ENCODE results near the gene SPO11.

Gene SPO11

GRCh38 chr20:57287007-57287880, 42.4 kb upstream of the SPO11 start:
- no peak overlapping the region for H3K4me3 ChIP-seq (ENCODE audit: low read length)
- H2BK120ac ChIP-seq (ENCODE audit: low read depth, low read length) = no peak overlapping the region
- H3K56ac ChIP-seq (ENCODE audit: low read length) = no peak overlapping the region
- H2BK15ac ChIP-seq (replicated peaks; ENCODE audit: low read depth) = no peak overlapping the region
- H4K5ac ChIP-seq (ENCODE audit: low read length) = no peak overlapping the region
- no peaks in the 10 kb centered on the region for H3K79me2 ChIP-seq (ENCODE audit: control insufficient read depth, insufficient read depth, low read length)
- no peaks in the 10 kb centered on the region for H3K27me3 ChIP-seq (ENCODE audit: insufficient read depth, low read length, poor library complexity)
- H3K27ac ChIP-seq (ENCODE audit: low read depth, low read length) = no peak overlapping the region
- H3K4me1 ChIP-seq (ENCODE audit: control insufficient read depth, low read depth, low read length) = no peaks in the 10 kb centered on the region
- H4K8ac ChIP-seq (ENCODE audit: low read depth, low read length) = no peak overlapping the region
- H2AK5ac ChIP-seq (ENCODE audit: low read length) = no peak overlapping the region
- H3K18ac ChIP-seq (ENCODE audit: low read length) = no peak overlapping the region
- no peaks in the 10 kb centered on the region for H3K36me3 ChIP-seq (ENCODE audit: control insufficient read depth, insufficient read depth, low read length)
- H3K79me1 ChIP-seq (ENCODE audit: low read length) = no peaks in the 10 kb centered on the region
- H3K9ac ChIP-seq (ENCODE audit: low read length) = no peak overlapping the region
- WGBS (ENCODE audit: extremely low coverage, insufficient coverage, low lambda C conversion rate) = no CpG with 5 or more reads among the region's 14 CpGs
- H3K23ac ChIP-seq (ENCODE audit: low read length) = no peak overlapping the region
- H3K4ac ChIP-seq (ENCODE audit: low read depth, low read length) = no peak overlapping the region
- H3K4me2 ChIP-seq (ENCODE audit: low read length) = no peak overlapping the region
- no peak overlapping the region for H2BK5ac ChIP-seq (ENCODE audit: low read length)
- DNase-seq = no peak

GRCh38 chr20:57287901-57288300, 41.7 kb upstream of the SPO11 start:
- DNase-seq = no peak
- Histone ChIP-seq H3K9ac (ENCODE audit: low read length) (no peak overlapping the region), H3K79me1 (ENCODE audit: low read length) (no peaks in the 10 kb centered on the region), H3K27me3 (ENCODE audit: insufficient read depth, low read length, poor library complexity) (no peaks in the 10 kb centered on the region), H2BK15ac (replicated peaks; ENCODE audit: low read depth) (no peak overlapping the region), H3K4me2 (ENCODE audit: low read length) (no peak overlapping the region), H2BK5ac (ENCODE audit: low read length) (no peak overlapping the region), H4K8ac (ENCODE audit: low read depth, low read length) (no peak overlapping the region), H2BK120ac (ENCODE audit: low read depth, low read length) (no peak overlapping the region), H3K79me2 (ENCODE audit: control insufficient read depth, insufficient read depth, low read length) (no peaks in the 10 kb centered on the region), H2AK5ac (ENCODE audit: low read length) (no peak overlapping the region), H3K18ac (ENCODE audit: low read length) (no peak overlapping the region), H3K4me3 (ENCODE audit: low read length) (no peak overlapping the region), H3K4me1 (ENCODE audit: control insufficient read depth, low read depth, low read length) (no peaks in the 10 kb centered on the region), H3K36me3 (ENCODE audit: control insufficient read depth, insufficient read depth, low read length) (no peaks in the 10 kb centered on the region), H3K27ac (ENCODE audit: low read depth, low read length) (no peak overlapping the region), H4K5ac (ENCODE audit: low read length) (no peak overlapping the region), H3K56ac (ENCODE audit: low read length) (no peak overlapping the region), H3K4ac (ENCODE audit: low read depth, low read length) (no peak overlapping the region), H3K23ac (ENCODE audit: low read length) (no peak overlapping the region)
- no CpG with 5 or more reads among the region's 6 CpGs for WGBS (ENCODE audit: extremely low coverage, insufficient coverage, low lambda C conversion rate)

- Histone ChIP-seq H2AK5ac (ENCODE audit: low read length) (no peak overlapping the region), H3K79me2 (ENCODE audit: control insufficient read depth, insufficient read depth, low read length) (no peaks in the 10 kb centered on the region), H3K27ac (ENCODE audit: low read depth, low read length) (no peak overlapping the region), H2BK15ac (replicated peaks; ENCODE audit: low read depth) (no peak overlapping the region), H2BK120ac (ENCODE audit: low read depth, low read length) (no peak overlapping the region), H2BK5ac (ENCODE audit: low read length) (no peak overlapping the region), H3K4me1 (ENCODE audit: control insufficient read depth, low read depth, low read length) (no peaks in the 10 kb centered on the region), H4K5ac (ENCODE audit: low read length) (no peak overlapping the region), H3K36me3 (ENCODE audit: control insufficient read depth, insufficient read depth, low read length) (no peaks in the 10 kb centered on the region), H3K4ac (ENCODE audit: low read depth, low read length) (no peak overlapping the region), H3K4me3 (ENCODE audit: low read length) (no peak overlapping the region), H3K4me2 (ENCODE audit: low read length) (no peak overlapping the region), H3K18ac (ENCODE audit: low read length) (no peak overlapping the region), H3K56ac (ENCODE audit: low read length) (no peak overlapping the region), H4K8ac (ENCODE audit: low read depth, low read length) (no peak overlapping the region), H3K79me1 (ENCODE audit: low read length) (no peaks in the 10 kb centered on the region), H3K27me3 (ENCODE audit: insufficient read depth, low read length, poor library complexity) (no peaks in the 10 kb centered on the region), H3K23ac (ENCODE audit: low read length) (no peak overlapping the region), H3K9ac (ENCODE audit: low read length) (no peak overlapping the region)
- no CpG with 5 or more reads among the region's 16 CpGs for WGBS (ENCODE audit: extremely low coverage, insufficient coverage, low lambda C conversion rate)
- DNase-seq = no peak
Observed at GRCh38 chr20:57288651-57289277, 40.8 kb upstream of the SPO11 start.

DNA sequence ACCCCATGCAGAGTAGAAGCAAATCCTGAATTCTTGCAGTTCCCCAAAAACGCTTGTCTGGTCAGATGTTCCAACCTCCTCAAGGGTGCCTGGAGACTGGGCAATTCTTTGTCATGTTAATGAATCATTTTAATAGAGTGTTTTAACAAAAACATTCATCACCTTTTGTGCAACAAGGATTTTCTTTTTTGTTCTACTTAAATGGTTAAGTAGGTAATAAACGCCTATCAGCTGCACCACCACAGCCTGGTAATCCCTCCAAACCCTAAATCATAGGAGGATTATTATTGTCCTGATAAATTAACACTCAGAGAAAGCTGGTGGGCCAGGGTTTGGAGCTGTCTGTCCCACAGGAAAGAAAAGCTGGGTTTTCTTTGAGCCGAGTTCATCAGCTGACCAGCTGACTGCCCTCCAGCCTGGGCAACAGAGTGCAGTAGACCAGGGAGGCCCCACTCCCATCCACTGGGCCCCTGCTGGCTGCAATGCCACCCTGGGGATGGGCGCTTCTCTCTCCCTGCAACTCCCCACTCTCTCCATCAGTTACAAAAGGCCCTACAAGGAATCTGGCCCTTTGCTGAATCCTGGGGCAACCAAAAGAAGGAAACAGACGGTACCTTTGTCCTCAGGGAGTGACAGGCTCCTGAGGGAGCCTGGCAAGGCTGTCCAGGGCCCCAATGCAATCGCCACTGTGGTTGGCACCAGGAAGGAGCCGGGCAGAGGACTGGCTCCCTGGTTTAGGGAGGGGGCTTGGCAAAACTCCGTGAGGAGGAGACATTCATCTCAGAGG, 40.0 kb upstream of the SPO11 start:
- WGBS (ENCODE audit: extremely low coverage, insufficient coverage, low lambda C conversion rate) = no CpG with 5 or more reads among the region's 8 CpGs
- H2AK5ac ChIP-seq (ENCODE audit: low read length) = no peak overlapping the region
- H4K8ac ChIP-seq (ENCODE audit: low read depth, low read length) = no peak overlapping the region
- H2BK5ac ChIP-seq (ENCODE audit: low read length) = no peak overlapping the region
- H3K4me3 ChIP-seq (ENCODE audit: low read length) = no peak overlapping the region
- no peak overlapping the region for H3K56ac ChIP-seq (ENCODE audit: low read length)
- H3K23ac ChIP-seq (ENCODE audit: low read length) = no peak overlapping the region
- H3K9ac ChIP-seq (ENCODE audit: low read length) = no peak overlapping the region
- H2BK15ac ChIP-seq (replicated peaks; ENCODE audit: low read depth) = no peak overlapping the region
- H3K18ac ChIP-seq (ENCODE audit: low read length) = no peak overlapping the region
- H3K79me1 ChIP-seq (ENCODE audit: low read length) = no peaks in the 10 kb centered on the region
- no peak overlapping the region for H3K4ac ChIP-seq (ENCODE audit: low read depth, low read length)
- H3K79me2 ChIP-seq (ENCODE audit: control insufficient read depth, insufficient read depth, low read length) = no peaks in the 10 kb centered on the region
- no peaks in the 10 kb centered on the region for H3K4me1 ChIP-seq (ENCODE audit: control insufficient read depth, low read depth, low read length)
- H3K27ac ChIP-seq (ENCODE audit: low read depth, low read length) = no peak overlapping the region
- H3K4me2 ChIP-seq (ENCODE audit: low read length) = no peak overlapping the region
- no peaks in the 10 kb centered on the region for H3K27me3 ChIP-seq (ENCODE audit: insufficient read depth, low read length, poor library complexity)
- H4K5ac ChIP-seq (ENCODE audit: low read length) = no peak overlapping the region
- no peaks in the 10 kb centered on the region for H3K36me3 ChIP-seq (ENCODE audit: control insufficient read depth, insufficient read depth, low read length)
- H2BK120ac ChIP-seq (ENCODE audit: low read depth, low read length) = no peak overlapping the region
- no peak for DNase-seq

DNA sequence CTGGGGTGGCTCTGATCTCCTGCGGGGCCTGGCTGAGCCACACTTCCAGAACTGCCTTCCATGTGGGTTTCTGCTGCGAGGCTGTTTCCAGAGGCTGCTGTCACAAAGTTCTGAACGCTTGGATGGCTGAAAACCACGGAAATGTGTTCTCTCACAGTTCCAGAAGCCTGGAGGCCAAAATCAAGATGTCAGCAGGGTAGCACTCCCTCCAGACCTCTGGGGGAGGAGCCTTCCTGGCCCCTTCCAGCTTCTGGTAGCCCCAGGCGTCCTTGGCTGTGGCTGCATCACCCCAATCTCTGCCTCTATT, 39.5 kb upstream of the SPO11 start:
- Histone ChIP-seq H2AK5ac (ENCODE audit: low read length) (no peak overlapping the region), H3K79me2 (ENCODE audit: control insufficient read depth, insufficient read depth, low read length) (no peaks in the 10 kb centered on the region), H2BK5ac (ENCODE audit: low read length) (no peak overlapping the region), H3K36me3 (ENCODE audit: control insufficient read depth, insufficient read depth, low read length) (no peaks in the 10 kb centered on the region), H2BK15ac (replicated peaks; ENCODE audit: low read depth) (no peak overlapping the region), H3K27ac (ENCODE audit: low read depth, low read length) (no peak overlapping the region), H2BK120ac (ENCODE audit: low read depth, low read length) (no peak overlapping the region), H3K79me1 (ENCODE audit: low read length) (no peaks in the 10 kb centered on the region), H3K56ac (ENCODE audit: low read length) (no peak overlapping the region), H3K4me3 (ENCODE audit: low read length) (no peak overlapping the region), H3K27me3 (ENCODE audit: insufficient read depth, low read length, poor library complexity) (no peaks in the 10 kb centered on the region), H3K23ac (ENCODE audit: low read length) (no peak overlapping the region), H4K8ac (ENCODE audit: low read depth, low read length) (no peak overlapping the region), H3K9ac (ENCODE audit: low read length) (no peak overlapping the region), H3K18ac (ENCODE audit: low read length) (no peak overlapping the region), H3K4me2 (ENCODE audit: low read length) (no peak overlapping the region), H4K5ac (ENCODE audit: low read length) (no peak overlapping the region), H3K4me1 (ENCODE audit: control insufficient read depth, low read depth, low read length) (peaks cover 2% of the 10 kb centered on the region), H3K4ac (ENCODE audit: low read depth, low read length) (no peak overlapping the region)
- WGBS (ENCODE audit: extremely low coverage, insufficient coverage, low lambda C conversion rate) = no CpG with 5 or more reads among the region's 5 CpGs
- no peak for DNase-seq
